OCI-LY1 (cell line): ENCODE measurements around the gene SMURF2.
A peak's percentile ranks its signal among the peaks of the same experiment; 100 is the strongest.
"Not testable (repeated sequence)": the region's sequence is repeated elsewhere in the genome, so short reads cannot be mapped to it uniquely, and the experiment has no call there.

ENCODE experiments used
- H2AFZ ChIP-seq: fragments of 200-600 bp; sonication (generic), shearing (Covaris generic); 2 replicates; pipeline ENCODE4 v1.6.0; 2014; ENCODE audit warnings: antibody characterized with exemption, mild to moderate bottlenecking, low read length
- H3F3A ChIP-seq: fragments of 200-600 bp; sonication (generic), shearing (Covaris generic); 2 replicates; pipeline ENCODE4 v1.6.0; 2014; ENCODE audit warnings: mild to moderate bottlenecking, antibody characterized with exemption, low read length, moderate library complexity; ENCODE audit not compliant: insufficient read depth
- H3K27ac ChIP-seq: fragments of 200-600 bp; sonication (generic); 2 replicates; pipeline ENCODE4 v1.5.1; 2014; ENCODE audit warnings: low read length, mixed run types, mild to moderate bottlenecking, low read depth; ENCODE audit not compliant: poor library complexity, severe bottlenecking
- H3K27me3 ChIP-seq: fragments of 200-600 bp; sonication (generic); 2 replicates; pipeline ENCODE4 v1.6.0; 2014; ENCODE audit warnings: antibody characterized with exemption, mild to moderate bottlenecking, low read length, moderate library complexity; ENCODE audit not compliant: insufficient read depth
- H3K36me3 ChIP-seq: fragments of 200-600 bp; sonication (generic); 2 replicates; pipeline ENCODE4 v1.6.1; 2014; ENCODE audit warnings: mild to moderate bottlenecking, antibody characterized with exemption, low read length, moderate library complexity, mixed read lengths; ENCODE audit not compliant: insufficient read depth
- H3K4me1 ChIP-seq: fragments of 200-600 bp; sonication (generic); 2 replicates; pipeline ENCODE4 v1.5.1; 2014; ENCODE audit warnings: mild to moderate bottlenecking, low read length, moderate library complexity; ENCODE audit not compliant: insufficient read depth, severe bottlenecking
- H3K4me2 ChIP-seq: fragments of 200-600 bp; sonication (generic), shearing (Covaris generic); 2 replicates; pipeline ENCODE4 v1.6.1; 2014; ENCODE audit warnings: low read length
- H3K4me3 ChIP-seq: fragments of 200-600 bp; sonication (generic); 2 replicates; pipeline ENCODE4 v1.5.1; 2014; ENCODE audit warnings: low read length, low read depth, mild to moderate bottlenecking, mixed read lengths; ENCODE audit not compliant: poor library complexity, severe bottlenecking
- H3K79me2 ChIP-seq: fragments of 200-600 bp; shearing (Covaris generic); 2 replicates; pipeline ENCODE4 v1.6.1; 2016; ENCODE audit warnings: mixed run types, low read length, mixed read lengths; ENCODE audit not compliant: insufficient read depth
- H3K9ac ChIP-seq: fragments of 200-600 bp; sonication (generic), shearing (Covaris generic); 2 replicates; pipeline ENCODE4 v1.6.1; 2014; ENCODE audit warnings: mild to moderate bottlenecking, low read length, mixed read lengths
- H3K9me2 ChIP-seq: fragments of 200-600 bp; sonication (generic), shearing (Covaris generic); 2 replicates; pipeline ENCODE4 v1.6.1; 2014; ENCODE audit warnings: low read depth, mild to moderate bottlenecking, low read length, mixed read lengths
- H3K9me3 ChIP-seq: fragments of 200-600 bp; shearing (Covaris generic); 2 replicates; pipeline ENCODE4 v1.6.1; 2014; ENCODE audit warnings: low read length, mixed read lengths
- H4K20me1 ChIP-seq: fragments of 200-600 bp; sonication (generic), shearing (Covaris generic); 2 replicates; pipeline ENCODE4 v1.6.0; 2016; ENCODE audit warnings: mild to moderate bottlenecking, low read length; ENCODE audit not compliant: insufficient read depth
- CTCF ChIP-seq: fragments of 200-600 bp; sonication (generic), shearing (Covaris generic); IDR thresholded peaks from 2 replicates; pipeline ENCODE4 v1.5.1; 2017; ENCODE audit warnings: mild to moderate bottlenecking, antibody characterized with exemption, low read length, moderate library complexity, mixed read lengths
- EZH2 ChIP-seq: fragments of 200-600 bp; sonication (generic), shearing (Covaris generic); IDR thresholded peaks from 2 replicates; pipeline ENCODE4 v1.8.0; 2017; ENCODE audit warnings: borderline replicate concordance, mixed run types, mild to moderate bottlenecking, antibody characterized with exemption, low read length, moderate library complexity, mixed read lengths

SMURF2 gene

GRCh38 chr17:64663836-64664235, 1.7 kb upstream of the SMURF2 start:
- H3K9ac ChIP-seq, H4K20me1 ChIP-seq, H3K79me2 ChIP-seq, H3K27me3 ChIP-seq, H2AFZ ChIP-seq, H3K9me3 ChIP-seq, H3K27ac ChIP-seq, H3K4me3 ChIP-seq, H3F3A ChIP-seq, H3K36me3 ChIP-seq, H3K9me2 ChIP-seq, H3K4me2 ChIP-seq: not testable (repeated sequence)
- peaks cover 21% of the 10 kb centered on the region for H3K4me1 ChIP-seq

- no peak overlapping the region for H3K27ac ChIP-seq
- H4K20me1 ChIP-seq = no peaks in the 10 kb centered on the region
- peak overlapping the region; percentile 67 for H3K9ac ChIP-seq
- peaks cover 9% of the 10 kb centered on the region for H3K79me2 ChIP-seq
- peak overlapping the region; percentile 82 for H3K4me3 ChIP-seq
- no peaks in the 10 kb centered on the region for H3K27me3 ChIP-seq
- TF ChIP-seq CTCF = no peak
- TF ChIP-seq EZH2 = no peak
- H3K4me2 ChIP-seq = peak overlapping the region; percentile 98
- H3K9me2 ChIP-seq = no peaks in the 10 kb centered on the region
- peak overlapping the region; percentile 91 for H2AFZ ChIP-seq
- H3F3A ChIP-seq = 0 out of 2 replicates have a peak, but pooled peaks cover 3% of the 10 kb centered on the region
- peaks cover 21% of the 10 kb centered on the region for H3K4me1 ChIP-seq
- no peaks in the 10 kb centered on the region for H3K9me3 ChIP-seq
- no peaks in the 10 kb centered on the region for H3K36me3 ChIP-seq
Measured at GRCh38 chr17:64662774-64663367, 764 bp upstream of the SMURF2 start.

- Histone ChIP-seq H3K36me3 (no peaks in the 10 kb centered on the region), H3K9me2 (no peaks in the 10 kb centered on the region), H4K20me1 (no peaks in the 10 kb centered on the region), H3F3A (0 out of 2 replicates have a peak, but pooled peaks cover 3% of the 10 kb centered on the region), H3K9ac (peak overlapping the region; percentile 78), H3K4me3 (peak overlapping the region; percentile 82), H3K4me2 (peak overlapping the region; percentile 84), H3K27me3 (no peaks in the 10 kb centered on the region), H3K27ac (peak overlapping the region; percentile 32), H3K79me2 (peaks cover 19% of the 10 kb centered on the region), H2AFZ (no peak overlapping the region), H3K9me3 (no peaks in the 10 kb centered on the region), H3K4me1 (peaks cover 21% of the 10 kb centered on the region)
- TF ChIP-seq EZH2 = no peak
- TF ChIP-seq CTCF = no peak
Measured at GRCh38 chr17:64661726-64661975, 456 bp downstream of the SMURF2 start.

GRCh38 chr17:64660978-64661725, 955 bp downstream of the SMURF2 start:
- H3K4me2 ChIP-seq = peak overlapping the region; percentile 84
- peaks cover 21% of the 10 kb centered on the region for H3K4me1 ChIP-seq
- peak overlapping the region; percentile 78 for H3K9ac ChIP-seq
- not testable (repeated sequence) for H3F3A ChIP-seq, H4K20me1 ChIP-seq, H2AFZ ChIP-seq, H3K27me3 ChIP-seq, H3K9me3 ChIP-seq, H3K9me2 ChIP-seq, H3K36me3 ChIP-seq
- peak overlapping the region; percentile 32 for H3K27ac ChIP-seq
- H3K4me3 ChIP-seq = peak overlapping the region; percentile 82
- H3K79me2 ChIP-seq = peaks cover 24% of the 10 kb centered on the region

- Histone ChIP-seq H3K4me1 (peaks cover 21% of the 10 kb centered on the region), H3K4me3 (peak overlapping the region; percentile 82), H3K9ac (peak overlapping the region; percentile 78), H3K79me2 (peaks cover 30% of the 10 kb centered on the region), H3K4me2 (peak overlapping the region; percentile 84)
- not testable (repeated sequence) for H3K9me2 ChIP-seq, H3K9me3 ChIP-seq, H3F3A ChIP-seq, H4K20me1 ChIP-seq, H3K36me3 ChIP-seq, H3K27me3 ChIP-seq, H2AFZ ChIP-seq, H3K27ac ChIP-seq
Measured at GRCh38 chr17:64660195-64660977, 1.7 kb downstream of the SMURF2 start.
